Measurements from ENCODE around the gene KIFC1.

The KIFC1 gene

GRCh38 chr6:33410050-33410710 lies 18.6 kb downstream of the KIFC1 start:
- peak; percentile 89 to 97 for DNase-seq (ENCODE audit: low read depth in 1 of 2, low spot score in 1 of 2)

GRCh38 chr6:33410711-33411631 lies 19.3 kb downstream of the KIFC1 start, which contains the start of gene PHF1:
TSS of gene PHF1 (plus strand) at chr6:33411014. CDS start at chr6:33412264, 1,250 bp downstream.
- DNase-seq (ENCODE audit: low read depth in 1 of 2, low spot score in 1 of 2), result no peak

GRCh38 chr6:33411632-33412005 lies 20.0 kb downstream of the KIFC1 start:
- no peak for DNase-seq (ENCODE audit: low read depth in 1 of 2, low spot score in 1 of 2)

- DNase-seq (ENCODE audit: low read depth in 1 of 2, low spot score in 1 of 2), result no peak
Measured at GRCh38 chr6:33412140-33413009, 20.8 kb downstream of the KIFC1 start.

- DNase-seq (ENCODE audit: low read depth in 1 of 2, low spot score in 1 of 2), result no peak
Measured at GRCh38 chr6:33413241-33414120, 21.9 kb downstream of the KIFC1 start.

- no peak for DNase-seq (ENCODE audit: low read depth in 1 of 2, low spot score in 1 of 2)
Measured at GRCh38 chr6:33414592-33415271, 23.1 kb downstream of the KIFC1 start.

GRCh38 chr6:33415831-33416230 lies 24.2 kb downstream of the KIFC1 start:
- no peak for DNase-seq (ENCODE audit: low read depth in 1 of 2, low spot score in 1 of 2)

GRCh38 chr6:33416386-33417127 lies 24.9 kb downstream of the KIFC1 start:
- DNase-seq (ENCODE audit: low read depth in 1 of 2, low spot score in 1 of 2), result no peak

GRCh38 chr6:33417128-33417902 lies 25.7 kb downstream of the KIFC1 start:
- DNase-seq (ENCODE audit: low read depth in 1 of 2, low spot score in 1 of 2), result no peak

GRCh38 chr6:33417903-33418689 lies 26.5 kb downstream of the KIFC1 start, which contains the start of gene CUTA:
TSS of gene CUTA (minus strand) at chr6:33418107. CDS start at chr6:33418000, 107 bp downstream.
- DNase-seq (ENCODE audit: low read depth in 1 of 2, low spot score in 1 of 2), result peak; percentile 89 to 98

GRCh38 chr6:33418690-33419291 lies 27.2 kb downstream of the KIFC1 start:
- DNase-seq (ENCODE audit: low read depth in 1 of 2, low spot score in 1 of 2), result peak in 1 of 2 donors; percentile 26

GRCh38 chr6:33419580-33420490 lies 28.2 kb downstream of the KIFC1 start, which contains the start of gene SYNGAP1:
TSS of gene SYNGAP1 (plus strand) at chr6:33420065. CDS start at chr6:33420265, 200 bp downstream.
- no peak for DNase-seq (ENCODE audit: low read depth in 1 of 2, low spot score in 1 of 2)

GRCh38 chr6:33420491-33421343 lies 29.1 kb downstream of the KIFC1 start:
- no peak for DNase-seq (ENCODE audit: low read depth in 1 of 2, low spot score in 1 of 2)

GRCh38 chr6:33421344-33421643 lies 29.7 kb downstream of the KIFC1 start:
- no peak for DNase-seq (ENCODE audit: low read depth in 1 of 2, low spot score in 1 of 2)

- no peak for DNase-seq (ENCODE audit: low read depth in 1 of 2, low spot score in 1 of 2)
Measured at GRCh38 chr6:33423777-33424176, 32.2 kb downstream of the KIFC1 start.
